Peyer's patch (tissue), 4 donors: ENCODE data around the gene TFAP2B.

ENCODE experiments used
- CTCF ChIP-seq, 6 experiments: fragments of 450-650 bp in 4 of 6; fragments of 200-600 bp in 2 of 6; sonication (generic) in 1 of 6; IDR thresholded peaks; one replicate each; pipeline ENCODE4 v1.5.1; 2017 to 2019; ENCODE audit warnings: antibody characterized with exemption in 6 of 6, mild to moderate bottlenecking in 3 of 6, moderate library complexity in 1 of 6
- POLR2A ChIP-seq, 2 donors: fragments of 450-650 bp; IDR thresholded peaks; one replicate each; pipeline ENCODE4 v1.5.1; 2017; ENCODE audit warnings: antibody characterized with exemption in 2 of 2, mild to moderate bottlenecking in 2 of 2, moderate library complexity in 2 of 2

- peak; percentile 12 to 76 (median 72) for TF ChIP-seq CTCF (IDR thresholded peaks at IDR 0.05)
- no peak for TF ChIP-seq POLR2A (IDR thresholded peaks at IDR 0.05)
Measured at GRCh38 chr6:50816115-50816675, 2.5 kb upstream of the TFAP2B start.
